GM12891 (cell line): ENCODE results near the gene ACTR3C.
"Not testable (repeated sequence)": the region's sequence is repeated elsewhere in the genome, so short reads cannot be mapped to it uniquely, and the experiment has no call there.

ENCODE experiments used
- POLR2A ChIP-seq: IDR thresholded peaks from 2 replicates; pipeline ENCODE4 v1.6.1; 2011; ENCODE audit warnings: low read depth, low read length, control low read depth
- POLR2AphosphoS5 ChIP-seq: IDR thresholded peaks from 2 replicates; pipeline ENCODE4 v1.6.1; 2011; ENCODE audit warnings: low read depth, low read length, control low read depth

DNA sequence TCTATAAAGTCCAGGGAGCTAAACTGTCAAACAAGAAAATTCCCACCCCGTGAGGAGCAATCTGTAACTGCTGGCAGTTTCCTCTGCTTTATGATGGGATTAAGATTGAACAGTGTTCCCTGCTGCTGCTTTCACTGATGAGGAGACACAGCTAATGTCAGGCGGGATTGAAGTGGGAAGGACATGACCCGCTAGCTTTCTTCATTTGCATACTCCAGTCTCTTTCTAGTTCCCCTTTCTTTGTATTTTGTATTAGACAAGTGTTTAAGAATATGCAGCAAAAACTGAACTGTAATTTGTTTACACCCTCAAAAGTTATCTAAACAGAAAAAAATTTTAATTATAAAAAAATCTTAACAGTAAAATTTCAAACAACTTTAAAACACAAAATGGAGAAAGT, 40.2 kb downstream of the ACTR3C start:
- not testable (repeated sequence) for TF ChIP-seq POLR2A, POLR2AphosphoS5
